BLaER1 (cell line): ENCODE measurements around the gene BMPR1A.
"Not testable (repeated sequence)": the region's sequence is repeated elsewhere in the genome, so short reads cannot be mapped to it uniquely, and the experiment has no call there.

ENCODE experiments used
- H3K27ac ChIP-seq: shearing (Covaris generic); formaldehyde crosslinking; 2 replicates; pipeline ENCODE4 v1.8.1; 2022
- H3K27me3 ChIP-seq: shearing (Covaris generic); formaldehyde crosslinking; 2 replicates; pipeline ENCODE4 v1.8.1; 2022
- H3K36me3 ChIP-seq: shearing (Covaris generic); formaldehyde crosslinking; 2 replicates; pipeline ENCODE4 v1.8.1; 2022
- H3K4me1 ChIP-seq: shearing (Covaris generic); formaldehyde crosslinking; 2 replicates; pipeline ENCODE4 v1.8.1; 2022
- H3K4me2 ChIP-seq: shearing (Covaris generic); formaldehyde crosslinking; 2 replicates; pipeline ENCODE4 v1.8.1; 2022
- H3K4me3 ChIP-seq: shearing (Covaris generic); formaldehyde crosslinking; 2 replicates; pipeline ENCODE4 v1.8.1; 2022
- H3K9ac ChIP-seq: shearing (Covaris generic); formaldehyde crosslinking; 2 replicates; pipeline ENCODE4 v1.8.1; 2022
- H3K9me3 ChIP-seq: shearing (Covaris generic); formaldehyde crosslinking; 2 replicates; pipeline ENCODE4 v1.8.1; 2022
- H4K20me1 ChIP-seq: shearing (Covaris generic); formaldehyde crosslinking; 2 replicates; pipeline ENCODE4 v1.8.1; 2022
- Cebpa-rat ChIP-seq: shearing (Covaris generic); IDR thresholded peaks from 2 replicates; pipeline ENCODE4 v1.8.1; 2022

BMPR1A gene

GRCh38 chr10:86855513-86855912 lies 99.1 kb downstream of the BMPR1A start:
- Histone ChIP-seq H3K9ac (no peak overlapping the region), H3K9me3 (peaks cover 10% of the 10 kb centered on the region), H3K27ac (no peak overlapping the region), H3K4me3 (no peak overlapping the region), H3K4me1 (no peaks in the 10 kb centered on the region), H3K27me3 (no peaks in the 10 kb centered on the region), H4K20me1 (no peaks in the 10 kb centered on the region), H3K4me2 (no peak overlapping the region), H3K36me3 (no peaks in the 10 kb centered on the region)
- TF ChIP-seq Cebpa-rat, result no peak

GRCh38 chr10:86856156-86856555 lies 99.7 kb downstream of the BMPR1A start:
- no peak overlapping the region for H3K4me2 ChIP-seq
- H4K20me1 ChIP-seq, result no peaks in the 10 kb centered on the region
- H3K27me3 ChIP-seq, result no peaks in the 10 kb centered on the region
- no peak overlapping the region for H3K4me3 ChIP-seq
- no peaks in the 10 kb centered on the region for H3K4me1 ChIP-seq
- H3K9ac ChIP-seq, result no peak overlapping the region
- no peak for TF ChIP-seq Cebpa-rat
- H3K36me3 ChIP-seq, result no peaks in the 10 kb centered on the region
- no peak overlapping the region for H3K27ac ChIP-seq
- peaks cover 10% of the 10 kb centered on the region for H3K9me3 ChIP-seq

GRCh38 chr10:86857128-86857721 lies 100.8 kb downstream of the BMPR1A start:
- Histone ChIP-seq H3K36me3 (no peaks in the 10 kb centered on the region), H3K4me3 (no peak overlapping the region), H3K4me2 (no peak overlapping the region), H3K27me3 (no peaks in the 10 kb centered on the region), H3K4me1 (no peaks in the 10 kb centered on the region), H3K9ac (no peak overlapping the region), H3K27ac (no peak overlapping the region), H4K20me1 (no peaks in the 10 kb centered on the region), H3K9me3 (peaks cover 10% of the 10 kb centered on the region)
- no peak for TF ChIP-seq Cebpa-rat

GRCh38 chr10:86858011-86858410 lies 101.6 kb downstream of the BMPR1A start:
- Histone ChIP-seq H3K4me3 (no peak overlapping the region), H3K36me3 (no peaks in the 10 kb centered on the region), H3K27ac (no peak overlapping the region), H3K4me1 (no peaks in the 10 kb centered on the region), H3K4me2 (no peak overlapping the region), H3K9me3 (peaks cover 10% of the 10 kb centered on the region), H4K20me1 (no peaks in the 10 kb centered on the region), H3K9ac (no peak overlapping the region), H3K27me3 (no peaks in the 10 kb centered on the region)
- TF ChIP-seq Cebpa-rat, result no peak

GRCh38 chr10:86861351-86861750 lies 104.9 kb downstream of the BMPR1A start:
- Histone ChIP-seq H3K4me3 (no peak overlapping the region), H3K36me3 (no peaks in the 10 kb centered on the region), H3K9me3 (no peaks in the 10 kb centered on the region), H3K9ac (no peak overlapping the region), H3K27ac (no peak overlapping the region), H3K4me1 (no peaks in the 10 kb centered on the region), H3K4me2 (no peak overlapping the region), H3K27me3 (no peaks in the 10 kb centered on the region), H4K20me1 (no peaks in the 10 kb centered on the region)
- no peak for TF ChIP-seq Cebpa-rat

DNA sequence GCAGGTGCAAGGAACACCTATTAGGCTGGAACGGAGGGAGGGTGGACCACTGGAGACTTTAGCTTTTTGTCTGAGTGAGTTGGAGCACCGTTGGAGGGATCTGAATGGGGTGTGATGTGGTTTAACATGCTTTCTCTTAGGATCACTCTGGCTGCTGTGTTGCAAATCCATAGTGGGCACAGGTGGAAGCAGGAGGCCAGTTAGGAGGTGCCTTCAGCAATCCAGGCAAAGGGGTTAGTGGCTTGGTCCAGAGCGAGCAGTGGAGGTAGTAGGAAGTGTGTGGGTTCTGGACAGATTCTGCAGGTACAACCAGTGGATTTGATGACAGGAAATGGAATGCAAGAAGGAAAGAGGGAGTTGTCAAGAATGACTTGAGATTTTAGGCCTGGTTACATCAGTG lies 106.0 kb downstream of the BMPR1A start:
- no peak overlapping the region for H3K27ac ChIP-seq
- H3K4me2 ChIP-seq, result no peak overlapping the region
- H3K9me3 ChIP-seq, result no peaks in the 10 kb centered on the region
- H3K4me1 ChIP-seq, result no peaks in the 10 kb centered on the region
- H3K27me3 ChIP-seq, result no peaks in the 10 kb centered on the region
- no peaks in the 10 kb centered on the region for H4K20me1 ChIP-seq
- H3K4me3 ChIP-seq, result no peak overlapping the region
- H3K36me3 ChIP-seq, result no peaks in the 10 kb centered on the region
- H3K9ac ChIP-seq, result no peak overlapping the region
- TF ChIP-seq Cebpa-rat, result no peak

DNA sequence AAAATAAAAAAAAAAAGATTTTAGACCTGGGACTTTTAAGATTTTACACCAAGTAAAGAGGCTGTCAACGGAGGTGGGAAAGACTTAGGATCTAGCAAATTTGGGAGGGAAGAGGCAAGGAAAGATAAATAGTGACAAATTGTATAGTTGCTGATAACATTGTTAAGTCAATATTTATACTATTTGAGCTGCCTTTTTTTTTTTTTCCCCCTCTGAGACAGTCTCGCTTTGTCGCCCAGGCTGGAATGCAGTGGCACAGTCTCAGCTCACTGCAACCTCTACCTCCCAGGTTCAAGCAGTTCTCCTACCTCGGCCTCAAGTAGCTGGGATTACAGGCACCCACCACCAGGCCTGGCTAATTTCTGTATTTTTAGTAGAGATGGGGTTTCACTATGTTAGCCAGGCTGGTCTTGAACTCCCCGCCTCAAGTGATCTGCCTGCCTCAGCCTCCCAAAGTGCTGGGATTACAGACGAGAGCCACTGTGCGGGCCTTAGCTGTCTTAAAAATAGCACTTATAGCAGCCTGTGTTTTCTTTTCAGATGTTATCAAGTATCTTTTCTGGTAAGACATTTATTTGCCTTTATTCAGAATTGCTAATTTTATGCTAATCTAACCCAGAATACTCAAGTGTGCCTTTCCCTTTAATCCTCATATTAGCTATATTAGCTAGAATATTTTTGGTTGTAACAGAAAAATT lies 106.5 kb downstream of the BMPR1A start:
- no peak overlapping the region for H3K27ac ChIP-seq

DNA sequence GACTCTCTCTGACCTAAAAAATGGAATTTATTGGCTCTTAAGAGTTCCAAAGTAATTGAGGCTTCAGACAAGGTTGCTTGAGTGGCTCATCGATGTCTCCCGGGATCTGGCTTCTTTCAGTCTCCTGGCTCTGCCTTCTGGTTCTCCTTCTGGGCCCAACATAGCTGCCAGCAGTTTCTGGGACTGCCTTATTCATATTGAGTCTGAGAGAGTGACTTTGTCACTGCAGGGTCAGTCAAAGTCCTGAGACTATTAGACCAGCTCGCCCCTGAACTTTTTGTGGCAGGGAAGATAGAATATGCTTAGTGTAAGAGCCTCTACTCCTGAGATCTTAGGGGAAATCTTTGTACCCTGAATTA lies 107.0 kb downstream of the BMPR1A start:
- Histone ChIP-seq H3K27me3 (no peaks in the 10 kb centered on the region), H3K9me3 (no peaks in the 10 kb centered on the region), H3K9ac (no peak overlapping the region), H3K4me2 (no peak overlapping the region), H3K27ac (no peak overlapping the region), H3K4me1 (no peaks in the 10 kb centered on the region), H3K36me3 (no peaks in the 10 kb centered on the region), H3K4me3 (no peak overlapping the region), H4K20me1 (no peaks in the 10 kb centered on the region)
- no peak for TF ChIP-seq Cebpa-rat

More for the DNA sequence above, 106.5 kb downstream of the BMPR1A start:
- Histone ChIP-seq H3K27me3 (no peaks in the 10 kb centered on the region), H3K4me3 (no peak overlapping the region), H4K20me1 (no peaks in the 10 kb centered on the region), H3K9me3 (no peaks in the 10 kb centered on the region), H3K4me1 (no peaks in the 10 kb centered on the region), H3K36me3 (no peaks in the 10 kb centered on the region), H3K4me2 (no peak overlapping the region), H3K9ac (no peak overlapping the region)
- TF ChIP-seq Cebpa-rat, result no peak

DNA sequence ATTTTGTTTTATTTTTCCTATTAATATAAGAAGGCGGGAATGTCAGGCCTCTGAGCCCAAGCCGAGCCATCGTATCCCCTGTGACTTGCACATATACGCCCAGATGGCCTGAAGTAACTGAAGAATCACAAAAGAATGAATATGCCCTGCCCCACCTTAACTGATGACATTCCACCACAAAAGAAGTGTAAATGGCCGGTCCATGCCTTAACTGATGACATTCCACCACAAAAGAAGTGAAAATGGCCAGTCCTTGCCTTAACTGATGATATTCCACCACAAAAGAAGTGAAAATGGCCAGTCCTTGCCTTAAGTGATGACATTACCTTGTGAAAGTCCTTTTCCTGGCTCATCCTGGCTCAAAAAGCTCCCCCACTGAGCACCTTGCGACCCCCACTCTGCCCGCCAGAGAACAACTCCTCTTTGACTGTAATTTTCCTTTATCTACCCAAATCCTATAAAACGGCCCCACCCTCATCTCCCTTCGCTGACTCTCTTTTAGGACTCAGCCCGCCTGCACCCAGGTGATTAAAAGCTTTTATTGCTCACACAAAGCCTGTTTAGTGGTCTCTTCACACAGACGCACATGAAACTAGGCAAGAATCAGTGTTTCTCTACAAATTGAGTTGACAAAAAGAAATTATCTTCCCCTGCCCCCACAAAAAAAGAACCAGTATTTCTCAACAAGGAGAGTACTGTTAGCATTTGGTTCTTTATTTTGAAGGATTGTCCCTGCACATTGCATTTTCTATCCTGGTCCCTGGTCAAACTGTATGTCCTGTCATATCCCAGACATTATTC lies 108.8 kb downstream of the BMPR1A start:
- H3K9ac ChIP-seq, result not testable (repeated sequence)

DNA sequence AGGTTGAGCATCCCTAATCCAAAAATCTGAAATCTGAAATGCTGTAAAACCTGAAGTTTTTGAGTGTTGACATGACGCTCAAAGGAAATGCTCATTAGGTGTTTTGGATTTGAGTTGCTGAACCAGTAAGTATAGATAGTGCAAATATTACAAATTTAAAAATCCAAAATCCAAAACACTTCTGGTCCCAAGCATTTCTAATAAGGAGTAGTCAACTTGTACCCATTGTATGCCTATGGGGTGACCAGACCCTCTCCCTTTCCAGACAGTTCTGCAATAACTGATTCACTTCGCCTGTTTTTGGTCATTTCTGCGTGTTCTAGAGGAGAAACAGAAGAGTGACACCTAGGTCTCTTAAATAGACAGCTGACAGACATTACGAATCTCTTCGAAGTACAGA lies 110.7 kb downstream of the BMPR1A start:
- no peak overlapping the region for H3K9ac ChIP-seq
- no peak overlapping the region for H3K4me2 ChIP-seq
- no peaks in the 10 kb centered on the region for H3K36me3 ChIP-seq
- no peaks in the 10 kb centered on the region for H3K4me1 ChIP-seq
- H3K27ac ChIP-seq, result no peak overlapping the region
- H4K20me1 ChIP-seq, result no peaks in the 10 kb centered on the region
- H3K9me3 ChIP-seq, result no peaks in the 10 kb centered on the region
- no peak overlapping the region for H3K4me3 ChIP-seq
- H3K27me3 ChIP-seq, result no peaks in the 10 kb centered on the region
- no peak for TF ChIP-seq Cebpa-rat

More for the DNA sequence above, 108.8 kb downstream of the BMPR1A start:
- not testable (repeated sequence) for H3K9me3 ChIP-seq, H3K4me1 ChIP-seq, H3K27me3 ChIP-seq, H3K4me2 ChIP-seq, H4K20me1 ChIP-seq, H3K4me3 ChIP-seq, H3K36me3 ChIP-seq, H3K27ac ChIP-seq
